KOPT-K1 (cell line): ENCODE results near the gene LAIR2.
"Not testable (repeated sequence)": the region's sequence is repeated elsewhere in the genome, so short reads cannot be mapped to it uniquely, and the experiment has no call there.

ENCODE experiments used
- H3K27ac ChIP-seq: fragments of 200-600 bp; sonication (generic); 2 replicates; pipeline ENCODE4 v1.5.1; 2016; ENCODE audit warnings: antibody characterized with exemption, mild to moderate bottlenecking, low read depth, low read length; ENCODE audit not compliant: poor library complexity, severe bottlenecking
- H3K36me3 ChIP-seq: fragments of 200-600 bp; sonication (generic); 2 replicates; pipeline ENCODE4 v1.5.1; 2017; ENCODE audit warnings: antibody characterized with exemption, mild to moderate bottlenecking, low read length, moderate library complexity; ENCODE audit not compliant: insufficient read depth
- H3K9me3 ChIP-seq: fragments of 200-600 bp; sonication (generic); 2 replicates; pipeline ENCODE4 v1.5.1; 2017; ENCODE audit warnings: antibody characterized with exemption, low read length, mild to moderate bottlenecking; ENCODE audit not compliant: insufficient read depth, poor library complexity, severe bottlenecking

The LAIR2 gene

DNA sequence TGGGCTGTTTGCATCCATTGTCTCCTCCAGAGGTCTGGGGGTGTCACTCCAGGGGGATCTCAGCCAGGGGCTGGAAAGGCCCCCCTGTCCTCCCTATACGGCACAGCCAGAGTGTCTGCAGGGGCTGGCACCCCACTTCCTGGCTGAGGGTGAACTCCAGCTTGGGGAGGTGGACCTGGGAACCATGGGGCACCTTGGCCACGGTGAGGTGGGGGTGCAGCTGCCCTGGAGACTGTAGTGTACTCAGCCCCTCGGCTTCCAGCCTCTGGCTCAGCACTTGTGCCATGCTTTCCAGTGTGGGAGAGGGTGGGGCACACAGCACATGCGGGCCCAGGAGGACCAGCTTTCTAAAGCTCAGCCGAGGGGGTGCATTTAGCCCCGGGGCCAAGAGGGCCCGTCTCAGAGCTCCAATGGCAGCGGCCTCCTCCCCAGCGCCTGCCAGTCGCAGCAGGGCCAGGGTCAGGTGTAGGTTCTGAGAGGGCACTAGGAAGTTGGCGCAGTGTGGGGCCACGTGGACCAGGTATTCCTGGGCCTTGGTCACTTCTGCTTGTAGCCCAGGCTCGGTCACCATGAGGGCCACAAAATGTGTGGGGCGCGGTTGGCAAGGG, 40.5 kb upstream of the LAIR2 start:
- H3K36me3 ChIP-seq = peaks cover 57% of the 10 kb centered on the region
- H3K27ac ChIP-seq = no peak overlapping the region
- no peaks in the 10 kb centered on the region for H3K9me3 ChIP-seq

DNA sequence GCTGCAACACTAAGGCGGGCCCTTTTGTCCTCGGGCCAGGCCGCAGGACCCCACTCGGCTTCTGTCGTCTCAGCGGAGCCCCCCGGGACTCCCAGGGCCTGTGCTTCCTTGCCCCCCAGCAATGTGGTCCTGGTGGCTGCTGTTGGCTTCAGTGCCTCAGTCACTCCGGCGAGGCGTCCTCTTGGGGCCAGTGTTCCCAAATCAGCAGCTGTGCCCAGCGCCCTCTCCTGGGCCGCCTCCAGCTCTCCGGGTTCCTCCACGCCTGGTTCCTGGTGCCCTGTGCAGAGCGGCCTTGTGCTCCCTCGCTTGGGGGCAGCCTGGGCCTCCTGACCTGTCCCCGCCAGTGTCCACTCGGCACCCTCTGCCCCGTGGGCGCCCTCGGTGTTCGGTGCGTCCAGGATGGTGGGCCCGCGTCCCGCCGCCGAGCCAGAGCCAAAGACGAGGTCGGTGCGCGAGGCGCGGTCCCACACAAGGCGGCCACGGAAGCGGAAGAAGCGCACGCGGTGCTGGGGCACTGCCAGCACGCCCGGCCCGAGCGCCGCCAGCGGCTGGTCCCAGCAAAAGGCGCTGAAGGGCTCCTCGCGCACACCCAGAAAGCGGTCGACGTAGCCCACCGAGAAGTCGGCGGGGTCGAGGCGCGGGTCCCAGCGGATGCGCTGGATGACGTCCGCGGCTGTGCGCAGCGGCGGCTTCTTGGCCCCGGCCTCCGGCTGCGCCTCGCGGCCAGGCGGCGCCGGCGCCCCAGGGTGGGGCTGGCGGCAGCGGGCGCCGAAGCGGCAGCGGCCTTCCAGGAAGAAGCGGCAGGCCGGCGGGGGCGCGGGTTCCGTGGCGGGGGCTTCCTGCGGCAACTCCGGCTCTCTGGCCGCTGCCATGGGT, 39.7 kb upstream of the LAIR2 start:
- peaks cover 50% of the 10 kb centered on the region for H3K36me3 ChIP-seq
- H3K27ac ChIP-seq = no peak overlapping the region
- H3K9me3 ChIP-seq = no peaks in the 10 kb centered on the region

DNA sequence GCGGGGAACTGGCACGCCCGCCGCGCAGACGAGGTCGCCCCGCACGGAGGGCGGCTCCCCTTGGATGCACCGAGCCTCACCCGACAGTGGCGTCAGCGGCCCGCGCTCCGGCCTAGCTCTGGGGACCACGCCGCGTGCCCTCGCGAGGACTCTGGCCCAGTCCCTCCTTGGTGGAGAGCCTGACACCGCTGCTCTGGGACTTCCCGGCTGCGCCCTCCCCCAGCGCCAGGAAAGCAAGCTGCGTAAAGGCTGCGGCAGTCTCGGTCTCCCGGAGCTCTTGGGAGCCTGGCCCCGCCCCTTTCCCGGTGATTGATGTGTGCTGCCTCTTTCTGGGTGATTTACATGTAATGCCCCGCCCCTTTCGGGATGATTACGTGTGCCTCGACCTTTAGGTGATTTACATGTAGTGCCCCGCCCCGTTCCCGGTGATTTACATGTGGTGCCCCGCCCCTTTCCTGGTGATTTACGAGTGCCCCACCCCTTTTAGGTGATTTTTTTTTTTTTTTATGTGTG, 39.0 kb upstream of the LAIR2 start, which contains the start of gene LENG9:
Gene LENG9 (minus strand): TSS at position 248 of the 513 bp plus-strand sequence. CDS start 252 bp downstream, outside the sequence.
- peaks cover 43% of the 10 kb centered on the region for H3K36me3 ChIP-seq
- no peaks in the 10 kb centered on the region for H3K9me3 ChIP-seq
- peak within 1 kb of the TSS; percentile 47 for H3K27ac ChIP-seq

DNA sequence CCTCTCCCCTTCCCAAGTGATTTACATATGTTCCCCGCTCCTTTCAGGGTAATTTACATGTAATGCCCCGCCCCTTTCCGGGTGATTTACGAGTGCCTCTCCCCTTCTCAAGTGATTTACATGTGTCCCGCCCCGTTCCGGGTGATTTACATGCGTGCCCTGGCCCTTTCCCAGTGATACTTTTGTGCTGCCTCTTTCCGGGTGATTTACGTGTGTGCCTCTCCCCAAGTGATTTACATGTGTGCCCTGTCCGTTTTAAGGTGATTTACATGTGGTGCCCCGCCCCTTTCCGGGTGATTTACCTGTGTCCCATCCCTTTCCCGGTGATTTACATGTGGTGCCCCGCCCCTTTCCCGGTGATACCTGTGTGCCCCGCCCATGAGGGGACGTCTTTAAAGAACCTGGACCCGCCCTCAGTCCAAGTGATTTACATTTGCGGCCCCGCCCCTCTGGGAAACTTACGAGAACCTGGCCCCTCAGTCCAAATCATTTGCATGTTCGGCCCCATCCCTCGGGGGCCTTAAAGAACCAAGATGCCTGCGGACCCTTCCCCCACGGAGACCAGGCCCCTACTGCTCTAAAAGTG, 38.5 kb upstream of the LAIR2 start:
- H3K36me3 ChIP-seq = peaks cover 38% of the 10 kb centered on the region
- H3K27ac ChIP-seq = peak overlapping the region; percentile 47
- no peaks in the 10 kb centered on the region for H3K9me3 ChIP-seq

DNA sequence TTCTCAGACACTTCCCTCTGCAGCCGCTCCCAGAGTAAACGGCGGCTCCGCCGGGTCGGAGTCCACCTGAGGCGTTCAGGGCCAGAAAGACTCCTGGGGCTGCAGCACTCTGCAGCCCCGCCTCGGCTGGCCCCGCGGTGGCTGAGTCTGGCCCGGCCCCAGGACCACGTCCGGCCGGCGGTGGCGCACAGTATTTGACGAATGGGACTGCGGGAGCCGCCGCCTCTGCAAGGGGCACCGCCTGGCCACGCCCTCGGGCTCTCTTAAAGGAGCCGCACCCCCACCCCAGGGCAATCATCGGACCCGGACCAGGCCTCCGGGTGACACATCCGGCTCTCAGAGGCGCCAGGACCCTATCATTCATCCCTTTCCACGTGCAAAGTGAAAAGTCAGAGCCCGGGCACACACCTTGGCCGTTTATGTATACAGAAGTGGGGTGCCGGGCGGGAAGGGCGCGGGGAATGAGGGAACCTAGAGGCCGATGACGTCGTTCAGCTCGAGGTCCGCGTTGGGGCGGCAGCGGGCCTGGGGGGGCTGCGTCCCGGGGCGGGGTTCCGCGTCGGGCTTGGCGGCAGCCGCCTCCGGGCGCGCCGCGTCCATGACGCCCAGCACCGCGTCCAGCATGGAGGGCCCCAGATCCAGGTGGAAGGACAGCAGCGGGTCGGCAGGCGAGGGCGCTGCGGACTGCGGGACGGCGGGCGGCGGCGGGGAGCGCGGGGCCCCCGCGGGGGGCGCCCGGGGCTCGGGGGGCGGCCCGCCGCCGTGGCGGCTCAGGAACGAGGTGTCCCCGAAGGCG, 37.8 kb upstream of the LAIR2 start:
- Histone ChIP-seq H3K27ac (peak overlapping the region; percentile 47), H3K9me3 (no peaks in the 10 kb centered on the region), H3K36me3 (peaks cover 31% of the 10 kb centered on the region)

DNA sequence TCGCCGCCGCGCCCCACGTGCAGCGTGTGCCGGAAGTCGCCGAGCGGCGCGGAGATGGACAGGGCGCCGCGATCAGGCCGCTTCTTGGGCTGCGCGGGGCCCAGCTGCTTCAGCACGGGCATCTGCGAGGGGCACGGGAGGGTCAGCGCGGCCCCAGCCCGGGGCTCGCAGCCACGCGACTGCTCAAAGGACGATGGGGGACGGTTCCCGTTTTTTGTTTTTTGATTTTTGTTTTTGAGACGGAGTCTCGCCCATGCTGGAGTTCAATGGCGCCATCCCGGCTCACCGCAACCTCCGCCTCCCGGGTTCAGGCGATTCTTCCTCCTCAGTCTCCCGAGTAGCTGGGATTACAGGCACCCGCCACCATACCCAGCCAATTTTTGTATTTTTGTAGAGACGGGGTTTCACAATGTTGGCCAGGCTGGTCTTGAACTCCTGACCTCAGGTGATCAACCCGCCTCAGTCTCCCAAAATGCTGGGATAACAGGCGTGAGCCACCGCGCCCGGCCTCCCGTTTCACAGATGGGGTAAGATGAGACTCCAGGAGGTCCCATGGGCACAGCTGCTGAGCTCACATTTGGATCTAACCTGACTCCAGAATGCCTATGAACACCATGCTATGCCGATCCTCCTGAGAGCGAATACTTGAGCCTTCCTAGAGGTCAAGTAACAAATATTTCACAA, 37.1 kb upstream of the LAIR2 start:
- Histone ChIP-seq H3K27ac (no peak overlapping the region), H3K9me3 (no peaks in the 10 kb centered on the region), H3K36me3 (peaks cover 25% of the 10 kb centered on the region)

DNA sequence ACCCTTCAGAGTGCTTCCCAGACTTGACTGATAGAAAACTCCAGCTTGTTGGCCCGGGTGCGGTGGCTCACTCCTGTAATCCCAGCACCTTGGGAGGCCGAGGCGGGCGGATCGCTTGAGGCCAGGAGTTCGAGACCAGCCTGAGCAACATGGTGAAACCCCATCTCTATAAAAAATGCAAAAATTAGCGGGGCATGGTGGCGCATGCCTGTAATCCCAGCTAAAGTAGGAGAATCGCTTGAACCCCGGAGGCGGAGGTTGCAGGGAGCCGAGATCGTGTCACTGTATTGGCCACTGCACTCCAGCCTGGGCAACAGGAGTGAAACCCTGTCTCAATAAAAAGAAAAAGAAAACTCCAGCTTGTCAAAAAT, 36.5 kb upstream of the LAIR2 start:
- peaks cover 20% of the 10 kb centered on the region for H3K36me3 ChIP-seq
- not testable (repeated sequence) for H3K9me3 ChIP-seq, H3K27ac ChIP-seq

DNA sequence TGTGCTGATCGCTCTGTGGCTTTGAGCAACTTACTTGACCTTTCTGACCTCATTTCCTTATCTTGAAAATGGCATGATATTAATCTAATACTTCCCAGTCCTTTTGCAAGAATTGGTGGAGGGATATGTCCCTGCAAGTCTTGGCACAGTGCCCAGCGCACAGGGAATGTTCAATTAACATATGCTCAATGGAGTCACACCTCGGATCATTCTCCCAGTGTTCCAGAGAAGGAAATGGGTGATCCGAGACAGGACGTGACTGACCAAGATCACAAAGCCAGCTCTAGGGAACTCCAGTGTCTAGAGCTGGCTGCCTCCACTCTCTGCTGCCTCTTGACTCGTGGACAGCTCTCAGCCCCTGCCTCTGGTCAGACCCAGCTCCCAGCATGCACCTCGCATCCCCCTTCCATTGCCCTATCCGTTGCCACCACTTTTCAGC, 33.1 kb upstream of the LAIR2 start:
- no peak overlapping the region for H3K27ac ChIP-seq
- no peaks in the 10 kb centered on the region for H3K36me3 ChIP-seq
- H3K9me3 ChIP-seq = no peaks in the 10 kb centered on the region

DNA sequence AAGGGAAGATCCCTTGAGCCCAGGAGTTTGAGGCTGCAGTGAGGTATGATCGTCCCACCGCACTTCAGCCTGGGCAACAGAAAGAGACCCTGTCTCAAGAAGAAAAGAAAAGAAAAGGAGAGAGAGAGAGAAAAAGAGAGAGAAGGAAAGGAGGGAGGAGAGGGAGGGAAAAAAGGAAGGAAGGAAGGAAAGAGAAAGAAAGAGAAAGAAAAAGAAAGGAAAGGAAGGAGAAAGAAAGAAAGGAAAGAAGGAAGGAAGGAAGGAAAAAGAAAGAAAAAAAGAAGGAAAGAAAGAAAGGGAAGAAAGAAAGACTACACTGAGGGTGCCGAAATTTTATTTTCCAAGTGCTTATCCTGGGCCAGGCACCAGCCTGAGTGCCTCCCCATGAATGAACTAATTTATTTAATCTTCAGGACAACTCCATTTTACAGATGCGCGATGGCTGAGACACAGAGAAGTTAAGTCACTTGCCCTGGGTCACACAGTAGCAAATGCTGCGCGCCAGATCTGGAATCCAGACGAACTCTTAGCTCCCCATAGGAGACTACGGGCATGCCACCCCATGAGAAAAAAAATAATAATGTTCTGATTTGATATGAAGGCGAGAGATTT, 32.2 kb upstream of the LAIR2 start:
- no peaks in the 10 kb centered on the region for H3K36me3 ChIP-seq
- no peak overlapping the region for H3K27ac ChIP-seq
- H3K9me3 ChIP-seq = no peaks in the 10 kb centered on the region

DNA sequence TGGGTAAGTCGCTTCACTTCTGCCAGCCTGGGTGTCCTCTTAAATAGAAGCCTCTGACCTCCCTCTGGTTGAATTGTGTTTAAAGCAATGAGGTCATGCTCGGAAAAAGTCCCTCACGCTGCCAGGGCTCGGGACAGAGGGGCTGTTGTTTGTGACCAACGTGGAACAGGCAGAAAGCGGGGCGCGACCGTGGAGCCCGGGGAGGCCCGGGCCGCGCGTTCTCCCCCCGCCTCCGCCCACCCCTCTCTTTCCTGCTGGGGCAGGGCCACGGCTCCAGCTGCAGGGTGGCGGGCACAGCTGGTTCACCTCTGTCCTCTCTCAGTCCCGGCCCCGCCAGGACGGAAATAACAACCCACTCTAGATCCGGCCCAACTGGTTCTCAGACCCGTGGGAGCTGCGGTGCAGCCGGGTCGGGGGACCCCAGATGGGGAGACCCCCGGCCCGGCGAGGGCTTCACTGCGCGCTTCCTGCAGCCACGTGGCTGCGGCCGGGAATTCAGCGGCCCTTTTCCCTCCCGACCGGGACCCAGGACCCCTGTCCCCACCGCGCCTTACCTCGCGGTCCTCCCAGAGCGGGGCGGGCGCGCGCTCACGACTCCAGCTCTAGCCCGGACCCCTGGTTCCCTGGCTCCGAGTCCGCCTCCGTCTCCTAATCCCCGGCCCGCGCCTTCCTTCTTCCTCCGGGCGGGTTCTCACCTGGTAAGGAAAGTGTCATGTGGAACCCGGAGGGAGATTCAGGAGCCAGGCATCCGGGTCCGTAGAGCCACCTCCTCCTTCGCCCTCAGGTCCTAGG, 31.4 kb upstream of the LAIR2 start:
- H3K36me3 ChIP-seq = no peaks in the 10 kb centered on the region
- H3K27ac ChIP-seq = no peak overlapping the region
- H3K9me3 ChIP-seq = no peaks in the 10 kb centered on the region

DNA sequence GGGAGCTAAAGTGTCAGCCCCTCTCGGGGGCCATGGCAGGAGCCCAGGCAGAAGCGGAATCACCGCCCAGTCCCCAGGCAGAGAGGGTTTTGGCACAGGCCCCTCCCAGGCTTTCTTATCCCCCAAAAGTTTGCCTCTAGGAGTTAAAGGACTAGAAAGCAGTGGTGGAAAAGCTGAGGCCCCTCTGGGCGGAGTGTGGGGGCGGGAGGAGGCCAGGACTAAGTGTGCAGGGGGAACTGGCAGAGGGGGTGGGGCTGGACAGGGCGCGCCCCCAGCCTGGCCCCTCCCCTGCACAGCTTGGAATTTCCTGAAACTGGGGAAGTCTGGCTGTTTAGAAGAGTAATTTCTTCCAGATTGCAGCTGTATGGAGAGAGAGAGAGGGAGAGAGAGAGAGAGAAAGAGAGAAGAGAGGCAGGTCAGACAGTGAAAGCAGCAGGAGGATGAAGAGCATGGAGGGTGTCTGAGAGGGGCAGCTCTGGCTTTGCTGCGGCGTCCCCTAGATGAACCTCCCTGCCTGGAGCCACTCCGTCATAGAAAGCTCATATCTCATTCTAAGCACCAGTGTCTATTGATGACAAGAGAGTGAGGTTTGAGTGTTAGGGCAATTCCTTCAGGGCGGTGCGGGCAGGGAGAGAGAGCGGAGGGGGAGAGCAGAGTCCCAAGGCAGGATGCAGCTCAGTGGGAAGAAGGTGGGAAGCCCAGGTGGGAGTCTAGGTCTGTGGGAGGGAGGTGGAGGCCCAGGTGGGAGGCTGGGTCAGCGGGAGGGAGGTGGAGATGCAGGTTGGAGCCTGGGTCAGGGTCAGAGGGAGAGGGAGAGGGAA, 29.4 kb upstream of the LAIR2 start, which contains the start of gene CDC42EP5:
Gene CDC42EP5 (minus strand): TSS at position 226 of the 821 bp plus-strand sequence. CDS start 7,749 bp downstream, outside the sequence.
- Histone ChIP-seq H3K36me3 (no peaks in the 10 kb centered on the region), H3K27ac (no peak within 1 kb of the TSS), H3K9me3 (no peaks in the 10 kb centered on the region)

DNA sequence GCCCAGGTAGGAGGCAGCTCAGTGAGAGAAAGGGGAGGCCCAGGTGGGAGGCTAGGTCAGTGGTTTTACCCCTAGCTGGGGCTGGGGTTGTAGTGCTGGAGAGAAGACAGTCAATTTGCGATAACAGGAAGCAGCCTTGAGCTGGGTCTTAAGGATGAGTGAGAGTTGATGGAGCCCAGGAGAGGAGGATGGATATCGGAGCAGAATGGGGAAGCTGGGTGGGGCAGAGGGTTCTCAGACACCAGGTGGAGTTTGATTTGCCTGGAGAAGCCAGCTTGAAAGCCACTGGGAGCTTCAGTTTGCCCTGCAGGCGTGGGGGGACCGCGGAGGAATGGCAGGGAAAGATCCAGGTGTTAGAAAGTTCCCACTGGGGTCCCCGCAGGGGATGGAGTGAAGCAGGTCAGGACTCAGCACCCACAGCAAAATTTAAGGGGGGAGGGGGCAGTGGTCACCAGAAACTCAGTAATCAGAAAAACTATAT, 28.7 kb upstream of the LAIR2 start:
- no peak overlapping the region for H3K27ac ChIP-seq
- no peaks in the 10 kb centered on the region for H3K36me3 ChIP-seq
- no peaks in the 10 kb centered on the region for H3K9me3 ChIP-seq
